Stimulated activated CD4-positive, alpha-beta T cell treated with anti-CD3 and anti-CD28 coated beads, Interleukin-12 subunit alpha, Interleukin-12 subunit beta, amount 100 ng/mL, for 48 hours (primary cell): ENCODE results near the gene RUFY1.
A peak's percentile ranks its signal among the peaks of the same experiment; 100 is the strongest.
"Not testable (repeated sequence)": the region's sequence is repeated elsewhere in the genome, so short reads cannot be mapped to it uniquely, and the experiment has no call there.

Experiments
- DNase-seq, 3 donors: peaks; one replicate each; pipeline ENCODE4 v3.0.0-alpha.2; 2020; ENCODE audit warnings: low read depth in 2 of 3, low spot score in 1 of 3

The RUFY1 gene

GRCh38 chr5:179620703-179621350, 70.5 kb downstream of the RUFY1 start:
- DNase-seq: no peak

- DNase-seq: no peak
These were observed 71.3 kb downstream of the RUFY1 start for GRCh38 chr5:179621551-179622214.

DNA sequence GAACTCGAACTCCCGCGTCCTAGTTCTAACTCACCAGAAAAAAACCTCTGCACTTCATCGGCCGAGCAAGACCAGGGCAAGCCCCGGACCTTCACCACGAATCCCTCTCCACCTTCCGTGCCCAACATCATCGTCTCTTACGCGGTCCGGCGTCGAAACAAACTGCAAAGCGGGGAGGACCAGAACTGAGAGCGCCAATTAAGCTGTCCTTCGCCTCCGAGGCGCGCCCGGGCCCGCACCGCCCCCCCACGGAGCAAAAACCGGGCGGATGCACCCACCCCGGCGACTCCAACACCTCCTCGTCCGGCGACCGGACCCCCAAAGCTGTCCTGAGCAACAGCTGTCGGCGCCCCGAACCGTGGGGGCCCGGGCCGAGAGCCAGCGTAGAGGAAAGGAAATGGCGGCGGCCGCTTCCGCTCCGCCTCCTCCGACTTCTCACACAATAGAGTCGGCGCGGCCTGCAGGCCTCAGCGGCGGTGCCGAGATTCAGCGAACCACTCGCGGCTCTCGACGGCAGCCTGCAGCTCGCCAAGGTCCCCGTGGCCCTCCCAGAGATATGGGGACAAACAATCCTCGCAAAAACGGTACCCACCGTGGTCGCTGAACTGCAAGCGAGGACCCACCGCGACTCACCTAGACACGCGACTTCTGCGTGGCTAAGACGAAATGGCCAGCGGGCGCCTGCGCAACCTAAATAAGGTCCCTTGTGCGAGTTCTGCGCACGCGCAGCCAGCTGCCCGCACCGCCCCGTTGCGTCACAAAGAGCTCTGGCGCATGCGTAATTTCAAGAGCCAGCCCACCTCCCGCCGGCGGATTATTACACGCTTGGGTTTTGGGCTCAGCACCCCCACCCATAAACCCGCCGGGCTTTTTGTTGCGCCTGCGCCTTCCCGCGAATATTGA, 72.9 kb downstream of the RUFY1 start, which contains the start of gene HNRNPH1:
TSS of gene HNRNPH1 (minus strand) at position 669 of the 903 bp plus-strand sequence. CDS start at position 131, 538 bp downstream.
- DNase-seq: peak; percentile 97 to 99 (median 97)

GRCh38 chr5:179623906-179624741, 73.8 kb downstream of the RUFY1 start:
- DNase-seq: peak in 2 of 3 donors; percentile 51 to 55

GRCh38 chr5:179624841-179625271, 74.5 kb downstream of the RUFY1 start:
- DNase-seq: no peak

- not testable (repeated sequence) for DNase-seq
These were observed 83.4 kb downstream of the RUFY1 start for GRCh38 chr5:179633501-179634369.

GRCh38 chr5:179634370-179635172, 84.2 kb downstream of the RUFY1 start:
- not testable (repeated sequence) for DNase-seq

GRCh38 chr5:179639296-179639695, 88.9 kb downstream of the RUFY1 start:
- DNase-seq: not testable (repeated sequence)

DNA sequence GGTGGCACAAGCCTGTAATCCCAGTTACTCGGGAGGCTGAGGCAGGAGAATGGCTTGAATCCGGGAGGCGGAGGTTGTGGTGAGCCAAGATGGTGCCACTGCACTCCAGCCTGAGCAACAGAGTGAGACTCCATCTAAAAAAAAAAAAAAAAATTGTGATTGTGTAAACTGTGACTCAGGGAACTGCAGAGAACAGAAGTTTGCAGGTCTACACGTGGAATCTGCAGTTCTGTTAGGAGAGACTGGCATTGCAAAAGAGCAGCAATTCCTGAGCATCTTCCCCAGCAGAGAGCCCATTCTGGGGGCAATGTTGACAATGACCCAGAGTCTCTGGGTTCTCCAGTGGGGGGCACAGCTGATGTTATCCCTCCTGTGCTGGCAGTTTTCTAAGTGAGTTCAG, 91.4 kb downstream of the RUFY1 start:
- DNase-seq: not testable (repeated sequence)

DNA sequence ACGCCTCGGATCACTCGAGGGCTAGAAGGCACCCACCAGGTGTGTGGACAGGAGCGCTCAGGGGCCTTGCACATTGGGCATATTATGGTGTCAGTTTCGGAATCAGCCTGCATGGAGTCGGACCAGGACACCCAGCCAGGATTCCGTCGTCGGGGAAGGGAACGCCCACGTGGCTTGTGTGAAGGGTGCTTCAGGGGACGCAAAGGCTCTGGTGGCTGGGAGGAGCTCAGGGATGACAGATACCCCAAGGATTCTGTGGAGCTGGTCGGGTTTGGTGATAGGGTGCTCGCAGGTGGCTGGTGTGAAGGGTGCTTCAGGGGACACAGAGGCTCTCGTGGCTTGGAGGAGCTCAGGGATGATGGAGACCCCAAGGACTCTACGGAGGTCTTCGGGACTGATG, 92.3 kb downstream of the RUFY1 start:
- not testable (repeated sequence) for DNase-seq

GRCh38 chr5:179643141-179643920, 93.0 kb downstream of the RUFY1 start:
- not testable (repeated sequence) for DNase-seq

DNA sequence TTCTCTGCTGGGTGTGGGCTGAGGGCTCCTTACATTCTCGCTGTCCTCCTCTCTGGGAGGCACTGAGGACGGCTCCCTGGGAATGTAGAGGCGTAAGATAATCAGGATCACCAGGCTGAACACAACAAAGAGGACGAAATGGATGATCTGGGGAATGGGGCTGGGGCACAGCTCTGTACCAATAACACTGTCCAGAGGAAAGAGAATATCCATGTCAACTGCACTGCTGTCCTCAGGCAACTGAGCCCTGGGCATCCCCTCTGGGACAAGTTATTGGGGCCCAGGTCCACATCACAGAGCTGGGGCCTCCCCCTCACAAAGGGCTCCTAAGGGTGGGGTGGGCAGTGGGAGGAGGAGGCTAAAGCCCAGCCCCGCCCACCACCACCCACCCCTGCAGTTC, 94.4 kb downstream of the RUFY1 start:
- not testable (repeated sequence) for DNase-seq

DNA sequence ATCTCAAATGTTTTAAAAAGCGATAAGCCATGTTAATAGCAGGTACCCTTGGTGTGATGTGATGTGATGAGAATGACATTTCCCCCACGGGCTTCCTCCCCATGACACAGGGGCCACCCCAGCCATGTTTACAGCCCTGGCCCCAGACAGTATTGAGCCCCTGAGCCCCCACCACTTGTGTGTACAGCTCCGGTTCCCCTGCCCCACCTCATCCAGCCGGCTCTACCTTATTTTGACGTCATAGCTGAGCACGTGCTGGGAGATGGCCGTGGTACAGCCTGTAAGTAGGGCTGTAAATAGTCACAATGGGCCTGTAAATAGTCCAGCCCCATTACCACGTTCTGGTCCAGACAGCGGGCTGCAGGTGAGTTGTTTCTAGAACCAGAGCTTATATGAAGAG, 98.1 kb downstream of the RUFY1 start:
- no peak for DNase-seq

DNA sequence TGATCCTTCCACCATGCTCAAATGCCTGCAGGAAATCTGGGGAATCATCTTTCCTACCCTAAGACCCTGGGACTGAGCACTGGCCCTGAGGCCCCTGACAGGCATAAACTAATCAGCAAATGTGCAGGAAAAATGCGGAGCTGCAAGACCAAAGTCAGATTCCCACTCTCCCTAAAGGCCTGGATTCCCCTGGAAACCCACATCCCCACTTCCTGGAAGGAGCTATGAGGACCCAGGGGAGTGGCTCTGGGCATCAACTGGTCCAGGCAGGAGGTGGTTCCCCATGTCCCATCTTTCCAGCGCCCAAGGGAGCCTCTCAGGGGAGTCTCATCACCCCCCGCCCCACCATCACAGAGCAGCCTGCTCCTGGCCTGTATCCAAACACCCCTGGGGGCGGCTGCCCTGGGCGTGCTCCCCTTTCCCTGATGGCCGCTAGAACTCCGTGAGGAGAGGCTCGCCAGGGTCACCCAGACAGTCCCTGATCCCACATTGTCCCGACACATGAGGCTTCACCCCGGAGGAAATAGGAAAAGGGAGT, 98.9 kb downstream of the RUFY1 start:
- not testable (repeated sequence) for DNase-seq

- DNase-seq: not testable (repeated sequence)
These were observed 99.9 kb downstream of the RUFY1 start for GRCh38 chr5:179650245-179650644.

DNA sequence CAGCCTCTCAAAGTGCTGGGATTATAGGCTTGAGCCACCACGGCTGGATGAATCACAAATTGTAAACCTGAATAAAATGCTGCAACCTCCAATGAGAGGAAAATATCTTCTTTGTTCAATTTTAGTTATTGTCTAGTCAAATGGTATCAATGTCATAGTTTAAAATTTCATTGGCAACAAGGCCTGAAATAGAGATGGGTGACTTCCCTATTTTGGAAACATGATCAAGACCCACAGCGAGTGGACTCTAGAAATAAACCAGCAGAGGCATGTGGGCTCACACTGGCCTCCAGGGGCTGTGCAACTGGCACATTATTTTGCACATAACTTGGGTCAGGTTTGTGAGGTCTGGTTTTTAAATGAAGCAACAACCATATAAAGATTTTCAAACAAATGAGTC, 102.8 kb downstream of the RUFY1 start:
- DNase-seq: not testable (repeated sequence)

DNA sequence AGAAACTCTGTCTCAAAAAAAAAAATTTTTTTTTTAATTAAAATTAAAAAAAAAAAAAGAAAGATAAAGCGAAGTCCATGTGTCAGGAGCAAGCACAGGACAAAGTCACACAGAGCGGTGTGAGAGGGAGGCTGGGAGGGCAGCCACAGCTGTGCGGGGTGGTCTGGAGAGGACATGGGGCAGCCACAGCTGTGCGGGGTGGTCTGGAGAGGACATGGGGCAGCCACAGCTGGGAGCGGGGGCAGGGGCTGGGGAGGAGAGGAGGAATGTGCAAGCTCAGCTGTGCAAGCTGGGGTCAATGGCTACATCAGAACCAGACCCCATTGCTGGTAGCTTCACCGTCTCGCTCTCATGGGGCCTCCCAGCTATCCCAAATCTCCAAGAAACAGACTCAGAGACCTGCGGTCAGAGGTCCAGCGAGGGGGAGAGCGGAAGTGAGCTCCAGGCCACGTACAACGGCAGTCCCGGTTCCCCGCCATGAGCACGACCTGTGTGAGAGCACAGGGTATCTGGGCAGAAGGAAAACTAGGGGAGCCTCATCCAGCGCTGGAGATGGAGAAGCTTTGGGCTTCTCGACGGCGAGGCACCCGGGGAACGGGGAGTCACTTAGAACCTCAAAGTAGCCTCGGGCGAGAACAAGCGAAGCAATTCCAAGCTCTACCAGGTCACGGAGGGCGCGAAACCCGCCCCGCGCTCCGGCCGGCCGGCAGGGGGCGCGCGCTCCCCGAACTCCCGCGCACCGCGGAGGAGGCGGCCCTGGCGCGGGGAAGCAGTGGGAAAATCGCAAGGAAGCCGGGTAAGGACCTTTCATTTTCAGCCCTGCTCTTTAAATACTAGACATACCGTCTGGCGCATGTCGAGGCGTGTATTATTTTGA, 107.2 kb downstream of the RUFY1 start:
- not testable (repeated sequence) for DNase-seq
